NCI-H1048 (cell line): ENCODE results near the gene C13orf42.

ENCODE experiments used
- DNase-seq: peaks from one replicate; lab custom pipeline; 2025; lab: John Stamatoyannopoulos, UW

The C13orf42 gene

GRCh38 chr13:51033421-51034185 lies 77.5 kb downstream of the C13orf42 start:
- DNase-seq, result no peak

DNA sequence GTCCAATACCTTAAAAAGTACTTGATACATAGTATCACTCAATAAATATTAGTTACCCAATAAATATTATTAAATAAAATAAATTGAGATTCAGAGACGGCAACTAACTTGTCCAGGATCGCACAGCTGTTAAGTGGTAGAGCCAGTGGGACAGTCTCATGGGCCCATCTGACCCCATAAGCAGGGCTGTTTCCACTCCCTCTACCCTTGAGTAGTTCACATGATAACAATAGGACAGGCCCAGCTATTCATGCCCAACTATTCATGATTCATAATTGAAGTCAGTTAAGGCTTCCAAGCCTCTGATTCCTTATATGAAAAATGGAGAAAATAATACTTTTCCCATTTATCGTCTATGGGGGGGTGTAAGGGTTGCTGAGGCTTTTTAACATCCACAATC lies 78.2 kb downstream of the C13orf42 start:
- no peak for DNase-seq
